ENCODE measurements around the gene TRAPPC8. TPM values are rescaled to one million over a fixed set of nuclear protein-coding genes. Genes with fewer than 3 reads are reported as not detected.
"Not testable (repeated sequence)": the region's sequence is repeated elsewhere in the genome, so short reads cannot be mapped to it uniquely, and the experiment has no call there.

The TRAPPC8 gene
- total RNA-seq, 1 experiment from 2014 or later, result 38.0 TPM

DNA sequence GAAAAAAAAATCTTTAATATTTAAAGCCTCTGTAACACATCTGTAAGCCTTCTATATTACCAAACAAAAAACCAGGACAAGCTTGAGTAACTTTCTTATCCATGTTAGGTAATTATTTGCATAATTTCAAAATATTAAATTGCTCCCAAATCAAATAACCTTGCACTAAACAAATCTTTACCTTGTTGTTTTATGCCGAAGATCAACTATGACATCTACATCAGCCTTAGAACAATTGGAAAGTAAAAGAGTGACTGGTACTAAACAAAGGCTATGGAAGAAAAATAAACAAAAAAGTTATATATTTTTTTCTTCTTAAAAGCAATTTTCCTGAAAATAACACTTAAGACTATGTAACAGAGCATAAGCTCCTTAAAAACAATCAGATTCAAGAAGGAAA lies 111.0 kb downstream of the TRAPPC8 start:
- CTCF ChIA-PET, result no interaction called here
- no peak overlapping the region for H3K4me3 Mint-ChIP-seq (ENCODE audit: low read depth, unreplicated experiment)
- H3K27me3 Mint-ChIP-seq (ENCODE audit: unreplicated experiment), result no peaks in the 10 kb centered on the region
- intact Hi-C loops (cut with micrococcal nuclease; ENCODE audit: unreplicated experiment), result no loop called here
- H3K36me3 Mint-ChIP-seq (ENCODE audit: insufficient read depth, unreplicated experiment), result peaks cover 2% of the 10 kb centered on the region
- BruUV-seq (replicated peaks), result no TSS peak
- H3K27ac Mint-ChIP-seq (ENCODE audit: unreplicated experiment), result no peak overlapping the region
- H3K4me1 Mint-ChIP-seq (ENCODE audit: low read depth, unreplicated experiment), result no peaks in the 10 kb centered on the region
- TF ChIP-seq, protein P1, sequence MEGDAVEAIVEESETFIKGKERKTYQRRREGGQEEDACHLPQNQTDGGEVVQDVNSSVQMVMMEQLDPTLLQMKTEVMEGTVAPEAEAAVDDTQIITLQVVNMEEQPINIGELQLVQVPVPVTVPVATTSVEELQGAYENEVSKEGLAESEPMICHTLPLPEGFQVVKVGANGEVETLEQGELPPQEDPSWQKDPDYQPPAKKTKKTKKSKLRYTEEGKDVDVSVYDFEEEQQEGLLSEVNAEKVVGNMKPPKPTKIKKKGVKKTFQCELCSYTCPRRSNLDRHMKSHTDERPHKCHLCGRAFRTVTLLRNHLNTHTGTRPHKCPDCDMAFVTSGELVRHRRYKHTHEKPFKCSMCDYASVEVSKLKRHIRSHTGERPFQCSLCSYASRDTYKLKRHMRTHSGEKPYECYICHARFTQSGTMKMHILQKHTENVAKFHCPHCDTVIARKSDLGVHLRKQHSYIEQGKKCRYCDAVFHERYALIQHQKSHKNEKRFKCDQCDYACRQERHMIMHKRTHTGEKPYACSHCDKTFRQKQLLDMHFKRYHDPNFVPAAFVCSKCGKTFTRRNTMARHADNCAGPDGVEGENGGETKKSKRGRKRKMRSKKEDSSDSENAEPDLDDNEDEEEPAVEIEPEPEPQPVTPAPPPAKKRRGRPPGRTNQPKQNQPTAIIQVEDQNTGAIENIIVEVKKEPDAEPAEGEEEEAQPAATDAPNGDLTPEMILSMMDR (IDR thresholded peaks at IDR 0.05; ENCODE audit: unreplicated experiment), result no peak
- no peaks in the 10 kb centered on the region for H3K9me3 Mint-ChIP-seq (ENCODE audit: low read depth, unreplicated experiment)
- no peak for DNase-seq

DNA sequence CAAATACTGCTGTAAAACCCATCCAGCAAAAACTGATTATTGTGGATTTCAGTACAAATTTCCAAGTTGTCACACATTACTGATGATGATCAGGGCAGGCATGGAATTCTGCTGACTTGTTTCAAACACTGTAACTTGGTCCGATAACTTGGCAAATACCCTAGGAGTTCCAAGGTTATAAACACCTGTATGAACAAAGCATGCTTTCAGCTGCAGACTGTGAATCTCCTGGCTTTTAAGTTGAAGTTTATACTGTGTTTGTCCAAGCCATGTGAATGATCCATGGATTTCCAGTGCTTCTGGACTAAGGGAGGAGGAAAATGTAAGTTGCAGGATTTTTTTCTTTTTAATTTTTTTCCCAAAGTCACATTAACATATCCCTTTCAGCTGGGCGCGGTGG lies 112.2 kb downstream of the TRAPPC8 start:
- peaks cover 4% of the 10 kb centered on the region for H3K36me3 Mint-ChIP-seq (ENCODE audit: insufficient read depth, unreplicated experiment)
- CTCF ChIA-PET, result no interaction called here
- H3K4me3 Mint-ChIP-seq (ENCODE audit: low read depth, unreplicated experiment), result no peak overlapping the region
- intact Hi-C loops (cut with micrococcal nuclease; ENCODE audit: unreplicated experiment), result no loop called here
- BruUV-seq (replicated peaks), result no TSS peak
- no peaks in the 10 kb centered on the region for H3K9me3 Mint-ChIP-seq (ENCODE audit: low read depth, unreplicated experiment)
- H3K27ac Mint-ChIP-seq (ENCODE audit: unreplicated experiment), result no peak overlapping the region
- TF ChIP-seq, protein P1 (IDR thresholded peaks at IDR 0.05; ENCODE audit: unreplicated experiment), result no peak
- H3K27me3 Mint-ChIP-seq (ENCODE audit: unreplicated experiment), result no peaks in the 10 kb centered on the region
- H3K4me1 Mint-ChIP-seq (ENCODE audit: low read depth, unreplicated experiment), result no peaks in the 10 kb centered on the region
- no peak for DNase-seq

DNA sequence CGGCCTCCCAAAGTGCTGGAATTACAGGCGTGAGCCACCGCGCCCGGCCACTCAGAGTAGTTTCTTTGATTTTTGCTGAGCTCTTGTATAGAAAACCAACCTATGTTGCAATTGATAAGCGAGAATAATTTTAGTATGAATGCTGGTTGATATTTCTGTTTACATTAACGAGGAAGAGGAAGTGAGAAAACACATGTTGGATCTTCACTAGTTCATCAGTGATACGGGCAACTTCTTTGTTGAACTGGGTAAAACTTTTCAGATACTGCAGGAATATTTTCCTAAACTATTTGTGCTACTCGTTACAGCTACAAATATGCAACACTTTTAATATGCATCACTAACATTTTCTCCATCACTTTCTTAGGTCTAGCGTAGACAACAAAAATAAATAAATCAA lies 114.3 kb downstream of the TRAPPC8 start:
- no peak for DNase-seq
- no TSS peak for BruUV-seq (replicated peaks)
- no peak overlapping the region for H3K27ac Mint-ChIP-seq (ENCODE audit: unreplicated experiment)
- H3K4me1 Mint-ChIP-seq (ENCODE audit: low read depth, unreplicated experiment), result no peaks in the 10 kb centered on the region
- H3K36me3 Mint-ChIP-seq (ENCODE audit: insufficient read depth, unreplicated experiment), result peaks cover 4% of the 10 kb centered on the region
- TF ChIP-seq, protein P1 (IDR thresholded peaks at IDR 0.05; ENCODE audit: unreplicated experiment), result no peak
- CTCF ChIA-PET, result no interaction called here
- intact Hi-C loops (cut with micrococcal nuclease; ENCODE audit: unreplicated experiment), result no loop called here
- H3K9me3 Mint-ChIP-seq (ENCODE audit: low read depth, unreplicated experiment), result no peaks in the 10 kb centered on the region
- H3K4me3 Mint-ChIP-seq (ENCODE audit: low read depth, unreplicated experiment), result no peak overlapping the region
- no peaks in the 10 kb centered on the region for H3K27me3 Mint-ChIP-seq (ENCODE audit: unreplicated experiment)

DNA sequence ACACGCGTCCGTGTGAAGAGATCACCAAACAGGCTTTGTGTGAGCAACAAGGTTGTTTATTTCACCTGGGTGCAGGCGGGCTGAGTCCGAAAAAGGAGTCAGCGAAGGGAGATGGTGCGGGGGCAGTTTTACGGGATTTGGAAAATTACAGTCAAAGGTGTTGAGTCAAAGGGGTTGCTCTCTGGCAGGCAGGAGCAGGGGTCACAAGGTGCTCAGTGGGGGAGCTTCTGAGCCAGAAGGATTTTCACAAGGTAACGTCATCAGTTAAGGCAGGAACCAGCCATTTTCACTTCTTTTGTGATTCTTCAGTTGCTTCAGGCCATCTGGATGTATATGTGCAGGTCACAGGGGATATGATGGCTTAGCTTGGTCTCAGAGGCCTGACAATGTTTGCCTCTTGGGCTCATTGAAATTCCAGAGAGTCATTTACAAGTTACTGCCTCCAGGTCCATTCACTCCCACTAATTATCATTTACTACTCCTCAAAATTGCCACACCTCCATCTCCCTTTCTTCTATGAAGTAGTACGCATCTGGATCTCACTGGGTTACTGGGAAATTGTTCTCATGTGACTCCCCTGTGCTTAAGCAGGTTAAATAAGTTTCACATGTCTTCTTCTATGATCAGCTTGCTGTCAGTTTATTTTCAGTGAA lies 116.1 kb downstream of the TRAPPC8 start:
- BruUV-seq (replicated peaks); H3K4me1 Mint-ChIP-seq (ENCODE audit: low read depth, unreplicated experiment); H3K4me3 Mint-ChIP-seq (ENCODE audit: low read depth, unreplicated experiment); H3K36me3 Mint-ChIP-seq (ENCODE audit: insufficient read depth, unreplicated experiment); intact Hi-C loops (cut with micrococcal nuclease; ENCODE audit: unreplicated experiment); DNase-seq; H3K27ac Mint-ChIP-seq (ENCODE audit: unreplicated experiment); H3K27me3 Mint-ChIP-seq (ENCODE audit: unreplicated experiment); CTCF ChIA-PET; H3K9me3 Mint-ChIP-seq (ENCODE audit: low read depth, unreplicated experiment): not testable (repeated sequence)

DNA sequence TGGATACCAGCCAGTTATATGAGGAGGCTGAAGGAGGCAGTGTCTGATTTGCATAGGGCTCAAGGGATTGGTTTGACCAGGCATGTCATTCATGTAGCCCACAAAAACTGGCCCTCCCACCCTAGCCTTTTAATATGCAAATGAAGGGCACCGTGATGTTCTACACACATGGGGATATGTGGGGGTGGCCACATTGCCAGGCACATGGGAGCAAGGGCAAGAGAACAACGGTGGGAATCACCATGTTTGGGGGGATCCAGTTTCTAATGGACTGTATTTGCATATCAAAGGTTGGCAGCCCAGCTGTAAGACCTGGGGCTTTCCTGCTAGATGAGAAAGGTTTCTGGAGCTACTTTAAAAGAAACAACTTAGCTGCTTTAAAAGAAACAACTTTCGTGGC lies 117.2 kb downstream of the TRAPPC8 start:
- BruUV-seq (replicated peaks), result no TSS peak
- Mint-ChIP-seq H3K4me1 (ENCODE audit: low read depth, unreplicated experiment) (no peaks in the 10 kb centered on the region), H3K27ac (ENCODE audit: unreplicated experiment) (no peak overlapping the region), H3K27me3 (ENCODE audit: unreplicated experiment) (no peaks in the 10 kb centered on the region), H3K9me3 (ENCODE audit: low read depth, unreplicated experiment) (no peaks in the 10 kb centered on the region), H3K36me3 (ENCODE audit: insufficient read depth, unreplicated experiment) (peaks cover 4% of the 10 kb centered on the region), H3K4me3 (ENCODE audit: low read depth, unreplicated experiment) (no peak overlapping the region)
- intact Hi-C loops (cut with micrococcal nuclease; ENCODE audit: unreplicated experiment), result no loop called here
- no peak for DNase-seq
- CTCF ChIA-PET, result no interaction called here
- TF ChIP-seq, protein P1 (IDR thresholded peaks at IDR 0.05; ENCODE audit: unreplicated experiment), result no peak

Measured in Calu3 (cell line).